H9 (cell line): ENCODE measurements around the gene BPIFA1. TPM values are rescaled to one million over a fixed set of nuclear protein-coding genes. Genes with fewer than 3 reads are reported as not detected.

ENCODE experiments used
- DNase-seq: peaks from one replicate; pipeline ENCODE4 v3.0.0-alpha.2; 2017
- H2AFZ ChIP-seq: one replicate; pipeline ENCODE4 v1.6.1; 2013; ENCODE audit warnings: mild to moderate bottlenecking, low read length, control low read depth, moderate library complexity
- H2AK5ac ChIP-seq: 2 replicates; pipeline ENCODE4 v1.6.1; 2013; ENCODE audit warnings: low read length, control low read depth, mixed read lengths; ENCODE audit not compliant: insufficient read length
- H2BK120ac ChIP-seq: one replicate; pipeline ENCODE4 v1.6.1; 2013; ENCODE audit warnings: low read depth, mild to moderate bottlenecking, low read length, control low read depth, inconsistent platforms; ENCODE audit not compliant: poor library complexity, severe bottlenecking
- H2BK12ac ChIP-seq: 2 replicates; pipeline ENCODE4 v1.6.1; 2013; ENCODE audit warnings: low read length, control low read depth, mixed read lengths, low read depth; ENCODE audit not compliant: insufficient read length
- H2BK15ac ChIP-seq: 2 replicates; pipeline ENCODE4 v1.6.1; 2013; ENCODE audit warnings: low read depth, low read length, control low read depth
- H2BK20ac ChIP-seq: one replicate; pipeline ENCODE4 v1.6.1; 2013; ENCODE audit warnings: low read depth, mild to moderate bottlenecking, low read length, control low read depth, inconsistent platforms; ENCODE audit not compliant: poor library complexity, severe bottlenecking
- H2BK5ac ChIP-seq: 2 replicates; pipeline ENCODE4 v1.6.1; 2013; ENCODE audit warnings: low read length, control low read depth, mixed read lengths; ENCODE audit not compliant: insufficient read length
- H3K14ac ChIP-seq: 2 replicates; pipeline ENCODE4 v1.6.1; 2013; ENCODE audit warnings: low read length, control low read depth; ENCODE audit not compliant: insufficient read depth
- H3K18ac ChIP-seq: 2 replicates; pipeline ENCODE4 v1.6.1; 2013; ENCODE audit warnings: low read depth, mild to moderate bottlenecking, mixed read lengths, low read length, control low read depth; ENCODE audit not compliant: insufficient read length
- H3K23ac ChIP-seq: 2 replicates; pipeline ENCODE4 v1.6.1; 2013; ENCODE audit warnings: low read length, control low read depth, mixed read lengths, low read depth; ENCODE audit not compliant: insufficient read length
- H3K23me2 ChIP-seq: 2 replicates; pipeline ENCODE4 v1.6.1; 2013; ENCODE audit warnings: low read depth, mild to moderate bottlenecking, mixed read lengths, low read length, control low read depth; ENCODE audit not compliant: insufficient read length, poor library complexity, severe bottlenecking
- H3K27ac ChIP-seq: 2 replicates; pipeline ENCODE4 v1.5.1; 2013; ENCODE audit warnings: low read length, control low read depth, mixed read lengths, low read depth; ENCODE audit not compliant: insufficient read length
- H3K27me3 ChIP-seq: 2 replicates; pipeline ENCODE4 v1.6.1; 2013; ENCODE audit warnings: low read length, control low read depth, inconsistent platforms; ENCODE audit not compliant: insufficient read depth
- H3K4ac ChIP-seq: 2 replicates; pipeline ENCODE4 v1.6.1; 2013; ENCODE audit warnings: low read depth, mild to moderate bottlenecking, control low read depth, inconsistent platforms, low read length, moderate library complexity
- H3K4me1 ChIP-seq: 2 replicates; pipeline ENCODE4 v1.6.1; 2013; ENCODE audit warnings: low read length, control low read depth, inconsistent platforms; ENCODE audit not compliant: insufficient read depth
- H3K4me2 ChIP-seq: 2 replicates; pipeline ENCODE4 v1.6.1; 2013; ENCODE audit warnings: low read length, control low read depth, mixed read lengths; ENCODE audit not compliant: insufficient read length, insufficient read depth
- H3K56ac ChIP-seq: 2 replicates; pipeline ENCODE4 v1.6.1; 2013; ENCODE audit warnings: low read depth, mild to moderate bottlenecking, mixed read lengths, low read length, control low read depth; ENCODE audit not compliant: insufficient read length
- H3K79me1 ChIP-seq: 2 replicates; pipeline ENCODE4 v1.6.1; 2013; ENCODE audit warnings: low read depth, mild to moderate bottlenecking, moderate library complexity, low read length, control low read depth, inconsistent platforms; ENCODE audit not compliant: insufficient read depth, poor library complexity, severe bottlenecking
- H3K79me2 ChIP-seq: 2 replicates; pipeline ENCODE4 v1.6.1; 2013; ENCODE audit warnings: low read length, control low read depth, inconsistent platforms; ENCODE audit not compliant: insufficient read depth
- H3K9ac ChIP-seq: 2 replicates; pipeline ENCODE4 v1.6.1; 2013; ENCODE audit warnings: low read length, control low read depth, mixed read lengths; ENCODE audit not compliant: insufficient read length; ENCODE audit errors: extremely low read depth
- H3K9me3 ChIP-seq: one replicate; pipeline ENCODE4 v1.6.1; 2013; ENCODE audit warnings: low read depth, low read length, inconsistent platforms; ENCODE audit not compliant: control insufficient read depth
- H3T11ph ChIP-seq: one replicate; pipeline ENCODE4 v1.6.1; 2013; ENCODE audit warnings: mild to moderate bottlenecking, low read length, control low read depth, inconsistent platforms
- H4K20me1 ChIP-seq: one replicate; pipeline ENCODE4 v1.6.1; 2013; ENCODE audit not compliant: control insufficient read depth, insufficient read length, insufficient read depth
- H4K5ac ChIP-seq: 2 replicates; pipeline ENCODE4 v1.6.1; 2013; ENCODE audit warnings: low read depth, mild to moderate bottlenecking, mixed read lengths, low read length, control low read depth; ENCODE audit not compliant: insufficient read length
- H4K8ac ChIP-seq: replicated peaks from 2 replicates; pipeline ENCODE4 v1.6.1; 2013; ENCODE audit warnings: low read length, control low read depth, mixed read lengths, low read depth; ENCODE audit not compliant: insufficient read length
- H4K91ac ChIP-seq: 2 replicates; pipeline ENCODE4 v1.6.1; 2013; ENCODE audit warnings: low read depth, mild to moderate bottlenecking, moderate library complexity, mixed read lengths, low read length, control low read depth; ENCODE audit not compliant: insufficient read length
- H3K27ac Mint-ChIP-seq, 3 experiments: 2 replicates in 2 of 3; 3 replicates in 1 of 3; pipeline ENCODE4 v1.8.0; 2020 to 2021; ENCODE audit warnings: mixed read lengths in 3 of 3, mild to moderate bottlenecking in 1 of 3, moderate library complexity in 1 of 3
- H3K27me3 Mint-ChIP-seq: 2 replicates; pipeline ENCODE4 v1.8.0; 2021; ENCODE audit warnings: low read depth, mild to moderate bottlenecking, moderate library complexity, mixed read lengths
- H3K36me3 Mint-ChIP-seq, 3 experiments: 2 replicates in 2 of 3; 3 replicates in 1 of 3; pipeline ENCODE4 v1.8.0; 2020 to 2021; ENCODE audit warnings: low read depth in 3 of 3, mixed read lengths in 3 of 3; ENCODE audit not compliant: insufficient read depth in 1 of 3
- H3K4me1 Mint-ChIP-seq, 2 experiments: 2 replicates each; pipeline ENCODE4 v1.8.0; 2020; ENCODE audit warnings: mixed read lengths in 2 of 2
- H3K4me3 Mint-ChIP-seq, 2 experiments: 2 replicates in 1 of 2; 3 replicates in 1 of 2; pipeline ENCODE4 v1.8.0; 2020 to 2021; ENCODE audit warnings: mild to moderate bottlenecking in 2 of 2, mixed read lengths in 2 of 2, moderate library complexity in 1 of 2
- H3K9me3 Mint-ChIP-seq, 2 experiments: 2 replicates in 1 of 2; 3 replicates in 1 of 2; pipeline ENCODE4 v1.8.0; 2020; ENCODE audit warnings: mild to moderate bottlenecking in 2 of 2, mixed read lengths in 2 of 2, moderate library complexity in 1 of 2
- CTCF ChIP-seq: fragments of 200-600 bp; sonication (generic); conservative IDR thresholded peaks from 3 replicates; pipeline ENCODE4 v1.8.0; 2021; ENCODE audit warnings: antibody characterized with exemption, mild to moderate bottlenecking
- WGBS: extraction: QIAGEN DNeasy Blood & Tissue Kit; methylation state at CpG from one replicate; pipeline ENCODE4 v1.1.7; 2013; ENCODE audit warnings: missing lambda C conversion rate, low lambda C conversion rate, mixed read lengths; ENCODE audit not compliant: insufficient read length; ENCODE audit errors: extremely low coverage; 5-methylcytosine and 5-hydroxymethylcytosine counted together
- total RNA-seq: library from RNA; stranded (reverse); gene quantifications from 2 replicates; pipeline ENCODE4 v1.2.1, GENCODE V29; 2021

Gene BPIFA1
- total RNA-seq, 1 experiment from 2014 or later, result not detected

GRCh38 chr20:33191484-33191883 is 44.3 kb upstream of the BPIFA1 start:
- Histone ChIP-seq H3T11ph (no peak overlapping the region), H2BK12ac (no peak overlapping the region), H2AFZ (no peak overlapping the region), H3K56ac (no peak overlapping the region), H3K4me2 (no peak overlapping the region), H2BK20ac (no peak overlapping the region), H4K20me1 (no peaks in the 10 kb centered on the region), H4K8ac (no peak overlapping the region), H2BK5ac (no peak overlapping the region), H3K9ac (no peak overlapping the region), H3K23me2 (no peaks in the 10 kb centered on the region), H3K27me3 (no peaks in the 10 kb centered on the region), H3K14ac (no peak overlapping the region), H2BK120ac (no peak overlapping the region), H3K79me2 (no peaks in the 10 kb centered on the region), H2BK15ac (no peak overlapping the region), H3K4me1 (no peaks in the 10 kb centered on the region), H3K18ac (no peak overlapping the region), H3K9me3 (no peaks in the 10 kb centered on the region), H3K23ac (no peak overlapping the region), H2AK5ac (no peak overlapping the region), H3K79me1 (no peaks in the 10 kb centered on the region), H4K91ac (no peak overlapping the region), H3K27ac (no peak overlapping the region), H4K5ac (no peak overlapping the region), H3K4ac (no peak overlapping the region)
- WGBS, result no CpG with 5 or more reads among the region's 3 CpGs
- Mint-ChIP-seq H3K36me3 (peaks cover 0 to 2% (median 0%) of the 10 kb centered on the region in 3 experiments; a peak in 1 of 7 replicates), H3K27ac (no peak overlapping the region), H3K4me1 (peaks cover 3 to 6% of the 10 kb centered on the region in 2 experiments; a peak in 3 of 4 replicates), H3K27me3 (peaks cover 37% of the 10 kb centered on the region), H3K4me3 (no peak overlapping the region), H3K9me3 (no peaks in the 10 kb centered on the region)
- no peak for TF ChIP-seq CTCF
- no peak for DNase-seq
